HAP-1 (cell line): ENCODE data around the gene RHOJ.

Experiments used
- DNase-seq, 2 experiments: peaks; one replicate each; pipeline ENCODE4 v3.0.0-alpha.2; 2016 to 2020; ENCODE audit warnings: low spot score in 2 of 2
- H3K27me3 ChIP-seq: fragments of 250-450 bp; sonication (Bioruptor Pico); 2 replicates; pipeline ENCODE4 v1.5.1; 2020; ENCODE audit warnings: low read depth, mild to moderate bottlenecking, moderate library complexity
- H3K36me3 ChIP-seq: fragments of 250-450 bp; sonication (Bioruptor Pico); replicated peaks from 2 replicates; pipeline ENCODE4 v1.5.1; 2020; ENCODE audit warnings: mild to moderate bottlenecking
- H3K4me1 ChIP-seq: fragments of 250-450 bp; sonication (Bioruptor Pico); 2 replicates; pipeline ENCODE4 v1.5.1; 2020; ENCODE audit warnings: mild to moderate bottlenecking
- H3K4me3 ChIP-seq: fragments of 250-450 bp; sonication (Bioruptor Pico); 2 replicates; pipeline ENCODE4 v1.5.1; 2020; ENCODE audit warnings: mild to moderate bottlenecking, moderate library complexity
- H3K9me3 ChIP-seq: fragments of 250-450 bp; sonication (Bioruptor Pico); 2 replicates; pipeline ENCODE4 v1.5.1; 2020; ENCODE audit warnings: mild to moderate bottlenecking, moderate library complexity
- in situ Hi-C: fragments of 300-500 bp; cut with MboI; formaldehyde crosslinking; loops from 3 replicates; pipeline ENCODE4 v1.14.3; 2020; ENCODE audit warnings: low sequenced_read_pairs, inconsistent platforms, mixed read lengths

RHOJ gene

DNA sequence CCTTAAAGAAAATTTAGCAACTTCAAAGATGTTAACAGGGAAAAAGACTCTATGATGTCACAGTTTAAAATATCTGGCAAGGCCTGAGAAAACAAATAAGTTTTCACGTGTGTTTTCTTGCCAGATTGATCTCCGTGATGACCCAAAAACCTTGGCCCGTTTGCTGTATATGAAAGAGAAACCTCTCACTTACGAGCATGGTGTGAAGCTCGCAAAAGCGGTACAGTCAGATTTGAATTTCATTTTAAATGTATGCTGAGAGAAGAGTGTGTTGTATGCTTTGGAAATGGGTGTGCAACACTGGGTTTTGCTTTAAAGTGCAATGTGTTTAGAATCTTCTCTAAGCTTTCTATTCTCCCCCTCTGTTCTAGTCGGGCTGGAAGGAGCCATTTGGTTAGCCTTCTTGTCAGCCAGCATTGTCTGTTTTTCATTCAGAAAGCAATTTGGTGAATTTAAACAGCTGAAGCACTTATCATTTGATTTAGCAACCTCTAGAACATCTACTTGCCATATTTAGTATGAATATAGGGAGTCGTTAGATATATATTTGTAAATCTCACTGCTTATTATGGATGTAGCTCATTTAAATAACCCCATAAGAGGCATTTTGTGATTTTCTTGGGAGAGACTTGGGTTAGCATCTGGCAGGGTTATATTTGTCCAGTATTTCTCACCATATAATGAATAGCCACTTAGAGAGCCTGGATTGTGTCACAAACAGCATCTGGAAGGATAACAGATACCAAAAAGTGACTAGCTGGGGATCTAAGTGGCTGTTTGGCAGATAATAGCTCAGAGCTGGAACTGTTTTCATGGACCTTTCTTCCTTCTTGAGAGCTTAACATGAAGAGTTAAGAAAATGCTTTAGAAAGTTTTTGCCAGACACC, 79.0 kb downstream of the RHOJ start:
- no peak overlapping the region for H3K4me3 ChIP-seq
- in situ Hi-C loops, result no loop called here
- DNase-seq, result no peak
- no peaks in the 10 kb centered on the region for H3K9me3 ChIP-seq
- no peaks in the 10 kb centered on the region for H3K4me1 ChIP-seq
- H3K27me3 ChIP-seq, result peaks cover 11% of the 10 kb centered on the region
- H3K36me3 ChIP-seq, result no peaks in the 10 kb centered on the region

DNA sequence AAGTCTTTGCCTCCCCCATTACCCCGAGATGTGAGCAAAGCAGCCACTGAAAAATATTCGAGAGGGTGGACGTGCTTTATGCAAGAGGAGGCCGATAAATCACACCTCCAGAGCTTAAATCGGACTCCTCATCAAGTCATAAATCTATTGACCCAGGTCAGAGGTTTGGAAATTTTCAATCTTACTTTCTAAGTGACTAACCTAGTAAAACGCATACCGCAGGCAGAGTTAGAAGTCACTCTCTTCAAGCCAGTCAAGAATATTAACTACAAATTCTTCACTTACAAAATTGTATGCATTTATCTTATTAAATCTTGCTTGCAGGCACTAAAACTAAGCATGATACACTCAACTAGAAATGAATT, 79.6 kb downstream of the RHOJ start:
- no peaks in the 10 kb centered on the region for H3K4me1 ChIP-seq
- H3K27me3 ChIP-seq, result peaks cover 11% of the 10 kb centered on the region
- no peak overlapping the region for H3K4me3 ChIP-seq
- DNase-seq, result no peak
- no peaks in the 10 kb centered on the region for H3K36me3 ChIP-seq
- H3K9me3 ChIP-seq, result no peaks in the 10 kb centered on the region
- in situ Hi-C loops, result no loop called here

DNA sequence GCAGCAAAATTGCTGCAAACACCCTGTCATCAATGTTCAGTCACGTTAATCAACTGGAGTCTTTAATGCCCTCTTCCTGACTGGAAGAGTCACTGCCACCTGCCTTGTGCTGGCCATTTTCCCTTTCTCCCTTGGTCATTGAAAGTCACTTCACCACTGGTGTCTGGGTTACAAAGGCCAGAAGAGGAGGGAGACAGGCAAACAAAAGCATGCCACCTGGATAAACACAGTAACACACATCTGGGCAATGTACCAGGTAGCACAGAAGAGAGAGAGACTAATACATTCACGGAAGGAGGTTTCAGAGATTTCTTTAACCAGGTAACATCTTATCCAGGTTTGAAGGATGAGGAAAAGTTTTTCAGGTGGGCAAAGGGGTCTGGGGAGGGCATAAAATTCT, 81.8 kb downstream of the RHOJ start:
- DNase-seq, result no peak
- no peak overlapping the region for H3K4me3 ChIP-seq
- in situ Hi-C loops, result no loop called here

DNA sequence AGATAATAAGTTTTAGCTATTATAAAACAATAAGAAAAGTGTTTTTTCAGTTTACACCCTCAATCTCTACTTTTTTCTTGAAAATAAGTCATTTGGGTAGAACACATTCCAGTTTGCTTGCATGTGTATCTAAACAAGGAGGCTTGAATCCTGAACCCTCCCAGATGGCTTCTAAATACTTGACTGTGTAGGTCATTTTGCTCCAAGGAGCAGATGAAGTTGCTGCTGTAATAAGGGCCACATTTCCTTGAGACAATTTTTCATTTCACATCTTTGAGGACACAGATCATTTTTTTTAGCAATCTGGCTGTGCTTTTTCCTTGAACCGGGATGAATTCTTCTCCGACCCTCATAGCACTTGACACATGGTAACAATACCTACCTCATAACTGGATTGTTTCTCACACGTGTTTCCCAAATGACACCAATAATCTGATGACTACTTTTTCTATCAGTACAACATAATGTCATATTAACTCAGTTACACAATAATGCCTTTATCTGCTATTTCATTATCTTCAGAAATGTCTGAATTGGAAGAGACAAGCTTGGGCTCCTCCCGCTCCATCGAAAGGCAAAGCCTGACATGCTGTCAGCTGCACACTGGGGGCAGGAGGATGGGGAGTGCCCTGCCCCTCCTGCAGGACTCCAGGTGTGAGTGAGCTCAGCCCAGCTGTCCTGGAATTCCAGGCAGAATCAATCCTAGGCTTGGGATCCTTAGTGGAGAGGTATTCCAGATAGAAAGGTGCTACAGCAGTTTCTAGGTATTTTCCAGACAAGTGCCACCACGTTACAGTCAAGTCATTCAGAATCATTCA, 83.6 kb downstream of the RHOJ start:
- no peaks in the 10 kb centered on the region for H3K4me1 ChIP-seq
- in situ Hi-C loops, result no loop called here
- DNase-seq, result no peak
- no peaks in the 10 kb centered on the region for H3K9me3 ChIP-seq
- H3K27me3 ChIP-seq, result peaks cover 8% of the 10 kb centered on the region
- no peaks in the 10 kb centered on the region for H3K36me3 ChIP-seq
- no peak overlapping the region for H3K4me3 ChIP-seq

More for the DNA sequence above, 81.8 kb downstream of the RHOJ start:
- H3K27me3 ChIP-seq, result peaks cover 11% of the 10 kb centered on the region
- no peaks in the 10 kb centered on the region for H3K9me3 ChIP-seq
- H3K4me1 ChIP-seq, result no peaks in the 10 kb centered on the region
- no peaks in the 10 kb centered on the region for H3K36me3 ChIP-seq

DNA sequence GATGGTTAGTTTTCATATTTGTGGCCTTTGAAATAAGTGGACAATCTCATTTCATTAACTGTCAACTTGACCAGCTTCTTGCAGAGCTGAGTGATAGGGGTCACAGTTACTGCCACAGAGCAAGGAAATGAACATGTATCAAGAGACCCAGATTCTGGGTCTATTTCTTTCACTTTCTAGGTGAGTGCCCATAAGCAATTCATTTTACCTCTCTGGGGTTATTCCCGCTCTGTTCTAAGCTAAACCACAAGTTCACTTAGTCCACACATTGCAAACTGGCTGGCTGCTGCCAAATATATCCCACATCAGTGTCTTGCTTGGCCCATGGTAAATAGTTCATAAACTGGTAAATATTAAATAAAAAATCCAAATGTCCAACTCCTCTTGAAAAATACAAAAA, 84.6 kb downstream of the RHOJ start:
- Histone ChIP-seq H3K9me3 (no peaks in the 10 kb centered on the region), H3K27me3 (peaks cover 4% of the 10 kb centered on the region; the same call in 1 of the 2 replicates), H3K4me1 (no peaks in the 10 kb centered on the region), H3K36me3 (no peaks in the 10 kb centered on the region), H3K4me3 (no peak overlapping the region)
- no peak for DNase-seq
- in situ Hi-C loops, result no loop called here

DNA sequence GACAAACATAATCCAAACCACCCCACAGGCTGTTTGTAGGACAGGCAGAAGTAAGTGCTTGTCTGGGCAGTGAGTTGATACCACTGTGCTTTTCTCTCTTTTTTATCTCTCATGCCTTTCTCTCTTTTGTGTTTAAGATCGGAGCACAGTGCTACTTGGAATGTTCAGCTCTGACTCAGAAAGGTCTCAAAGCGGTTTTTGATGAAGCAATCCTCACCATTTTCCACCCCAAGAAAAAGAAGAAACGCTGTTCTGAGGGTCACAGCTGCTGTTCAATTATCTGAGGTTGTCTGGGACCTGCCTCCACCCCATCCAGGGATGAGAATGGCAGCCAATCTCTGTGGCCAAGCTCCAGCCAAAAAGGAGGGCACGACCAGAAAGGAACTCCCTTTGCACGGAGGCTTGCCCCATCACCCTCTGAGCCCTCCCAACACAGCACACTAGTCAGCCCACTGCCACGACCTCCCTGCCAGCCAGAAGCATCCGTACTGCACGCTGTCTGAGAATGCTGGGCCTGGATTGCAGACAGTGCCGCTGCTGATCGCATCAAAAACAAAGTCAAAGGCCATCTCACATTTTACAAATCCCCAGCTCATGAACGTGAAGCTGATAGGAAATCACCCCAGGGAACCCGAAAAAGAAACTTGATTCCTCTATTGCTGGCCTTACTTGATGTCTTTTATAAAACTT, 86.6 kb downstream of the RHOJ start:
- H3K36me3 ChIP-seq, result no peaks in the 10 kb centered on the region
- no peak for DNase-seq
- H3K4me1 ChIP-seq, result no peaks in the 10 kb centered on the region
- no peaks in the 10 kb centered on the region for H3K27me3 ChIP-seq
- H3K9me3 ChIP-seq, result no peaks in the 10 kb centered on the region
- no peak overlapping the region for H3K4me3 ChIP-seq
- in situ Hi-C loops, result no loop called here

DNA sequence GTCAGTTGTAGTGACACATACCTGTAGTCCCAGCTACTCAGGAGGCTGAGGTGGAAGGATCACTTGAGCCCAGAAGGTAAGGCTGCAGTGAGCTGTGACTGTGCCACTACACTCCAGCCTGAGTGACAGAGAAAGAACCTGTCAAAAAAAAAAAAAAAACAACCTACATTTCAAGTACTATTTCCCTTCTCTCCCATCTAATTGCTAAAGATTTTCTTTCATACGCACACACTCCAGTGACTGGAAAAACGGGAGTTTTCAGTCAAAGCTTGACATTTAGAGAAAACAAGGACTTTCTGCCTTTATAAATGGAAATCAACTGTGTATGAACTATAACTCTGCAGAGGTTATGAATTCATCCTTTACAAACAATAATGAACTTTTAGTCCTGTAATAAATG, 88.6 kb downstream of the RHOJ start:
- H3K4me3 ChIP-seq, result no peak overlapping the region
- H3K36me3 ChIP-seq, result no peaks in the 10 kb centered on the region
- in situ Hi-C loops, result no loop called here
- no peak for DNase-seq
- no peaks in the 10 kb centered on the region for H3K27me3 ChIP-seq
- no peaks in the 10 kb centered on the region for H3K9me3 ChIP-seq
- H3K4me1 ChIP-seq, result no peaks in the 10 kb centered on the region

DNA sequence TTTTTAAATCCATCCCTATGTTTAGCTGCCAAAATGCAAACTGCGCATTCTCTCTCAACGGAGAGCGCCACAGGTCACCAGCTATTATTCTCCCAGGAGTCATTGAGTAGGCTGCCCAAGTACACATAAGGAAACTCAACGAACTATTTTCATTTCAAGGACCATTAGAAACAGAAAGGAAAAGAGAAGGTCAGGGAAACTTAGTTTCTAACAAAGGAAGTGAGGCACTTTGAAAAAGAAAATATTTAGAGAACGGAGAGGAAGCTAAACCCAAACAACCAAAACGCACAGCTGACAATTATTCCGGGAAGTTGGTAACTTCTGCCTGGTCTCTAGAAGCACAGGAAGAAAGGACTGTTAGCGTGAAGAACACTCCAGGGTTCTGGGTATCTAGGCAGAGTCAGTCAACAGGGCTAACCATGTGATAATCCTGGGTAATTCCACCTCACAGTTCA, 91.0 kb downstream of the RHOJ start:
- no peaks in the 10 kb centered on the region for H3K9me3 ChIP-seq
- no peak for DNase-seq
- H3K4me3 ChIP-seq, result no peak overlapping the region
- in situ Hi-C loops, result no loop called here
- no peaks in the 10 kb centered on the region for H3K36me3 ChIP-seq
- no peaks in the 10 kb centered on the region for H3K27me3 ChIP-seq
- no peaks in the 10 kb centered on the region for H3K4me1 ChIP-seq

DNA sequence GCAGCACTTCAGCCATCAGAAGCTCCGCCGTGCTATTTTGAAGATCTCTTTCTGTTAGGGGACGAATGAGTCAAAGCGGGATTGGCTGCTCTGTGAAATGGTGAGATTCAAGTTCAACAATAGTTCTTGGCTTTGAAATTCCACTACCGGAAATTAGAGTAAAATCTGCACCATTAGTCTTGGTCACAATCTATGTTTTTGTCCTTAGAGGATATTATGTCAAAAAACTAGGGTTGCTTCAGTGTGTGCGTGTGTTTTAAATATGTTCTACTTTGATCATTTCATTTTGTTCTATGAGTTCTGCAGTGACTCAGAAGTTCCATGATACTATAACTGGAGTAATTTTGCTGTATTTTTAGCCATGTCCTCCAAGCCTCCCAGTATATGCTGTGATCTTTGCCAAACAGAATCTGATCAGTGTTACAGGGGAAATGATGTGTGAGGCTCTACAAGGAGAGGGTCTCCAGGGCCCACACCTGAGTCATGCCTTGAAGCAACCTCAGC, 91.9 kb downstream of the RHOJ start:
- in situ Hi-C loops, result no loop called here
- H3K4me3 ChIP-seq, result no peak overlapping the region
- no peaks in the 10 kb centered on the region for H3K27me3 ChIP-seq
- no peak for DNase-seq
- no peaks in the 10 kb centered on the region for H3K4me1 ChIP-seq
- H3K36me3 ChIP-seq, result no peaks in the 10 kb centered on the region
- no peaks in the 10 kb centered on the region for H3K9me3 ChIP-seq

DNA sequence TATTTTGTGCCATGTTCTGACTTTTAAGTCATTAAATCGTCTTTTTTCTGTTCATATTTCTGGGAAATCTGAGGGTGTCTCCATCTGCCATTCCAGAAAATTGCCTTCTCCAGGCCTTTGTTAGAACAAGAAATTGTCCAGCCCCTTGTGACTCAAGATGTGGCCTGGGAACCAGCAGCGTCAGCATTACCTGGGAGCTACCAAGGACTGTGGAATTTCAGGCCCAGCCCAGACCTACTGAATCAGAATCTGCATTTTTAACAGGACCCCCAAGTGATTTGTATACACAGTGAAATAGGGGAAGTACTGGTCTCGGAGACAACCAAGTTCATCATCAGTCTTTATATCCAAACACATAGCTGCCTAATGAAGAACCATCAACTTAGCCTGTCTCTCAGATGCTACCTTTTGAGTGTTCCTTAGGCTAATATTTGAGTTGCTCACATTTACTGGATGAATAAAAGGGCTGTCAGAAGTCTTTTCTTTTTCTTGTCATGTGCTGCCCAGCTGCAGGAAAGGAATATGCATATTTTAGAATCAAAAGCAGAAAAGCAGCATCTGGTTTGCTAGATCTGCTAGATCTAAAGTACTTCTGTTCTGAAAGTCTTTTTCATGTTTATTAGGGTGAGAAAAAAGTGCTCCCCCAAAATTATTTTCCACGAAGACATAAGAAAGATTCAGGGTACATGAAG, 93.3 kb downstream of the RHOJ start:
- Histone ChIP-seq H3K9me3 (no peaks in the 10 kb centered on the region), H3K36me3 (no peaks in the 10 kb centered on the region), H3K27me3 (no peaks in the 10 kb centered on the region), H3K4me3 (no peak overlapping the region), H3K4me1 (no peaks in the 10 kb centered on the region)
- DNase-seq, result no peak
- in situ Hi-C loops, result no loop called here

DNA sequence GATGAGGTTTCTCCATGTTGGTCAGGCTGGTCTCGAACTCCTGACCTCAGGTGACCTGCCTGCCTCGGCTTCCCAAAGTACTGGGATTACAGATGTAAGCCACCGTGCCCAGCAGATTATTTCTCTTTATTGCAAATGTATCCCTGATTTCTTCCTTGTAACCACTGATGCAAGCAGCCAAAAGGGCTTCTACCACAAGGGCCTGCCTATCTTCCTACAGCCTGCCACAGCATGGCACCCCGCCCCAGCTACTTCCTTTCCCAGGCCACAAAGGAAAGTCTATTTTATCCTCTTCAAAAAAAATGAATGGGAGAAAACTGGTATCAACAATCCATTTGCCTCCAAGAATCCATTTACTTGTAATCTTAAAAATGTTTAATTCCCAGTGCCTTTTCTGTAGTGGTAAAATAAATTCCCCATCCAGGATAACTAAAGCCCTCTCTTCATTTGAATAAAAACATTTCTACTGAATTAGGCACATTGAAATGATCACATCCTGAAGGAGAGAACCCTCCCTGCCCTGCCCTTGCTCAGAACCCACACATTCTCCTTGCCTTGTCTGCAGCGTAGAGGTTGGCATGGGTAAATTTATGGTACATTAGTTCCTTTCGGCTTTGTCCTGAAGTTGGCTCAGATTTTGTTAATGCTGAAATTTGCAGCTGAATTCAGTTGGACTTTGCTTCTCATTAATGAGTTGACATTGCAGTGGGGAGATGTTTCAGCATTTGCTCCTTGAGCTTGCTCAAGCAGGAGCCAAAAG, 95.3 kb downstream of the RHOJ start:
- no peaks in the 10 kb centered on the region for H3K9me3 ChIP-seq
- DNase-seq, result no peak
- H3K27me3 ChIP-seq, result no peaks in the 10 kb centered on the region
- no peak overlapping the region for H3K4me3 ChIP-seq
- in situ Hi-C loops, result no loop called here
- H3K4me1 ChIP-seq, result no peaks in the 10 kb centered on the region
- H3K36me3 ChIP-seq, result no peaks in the 10 kb centered on the region

DNA sequence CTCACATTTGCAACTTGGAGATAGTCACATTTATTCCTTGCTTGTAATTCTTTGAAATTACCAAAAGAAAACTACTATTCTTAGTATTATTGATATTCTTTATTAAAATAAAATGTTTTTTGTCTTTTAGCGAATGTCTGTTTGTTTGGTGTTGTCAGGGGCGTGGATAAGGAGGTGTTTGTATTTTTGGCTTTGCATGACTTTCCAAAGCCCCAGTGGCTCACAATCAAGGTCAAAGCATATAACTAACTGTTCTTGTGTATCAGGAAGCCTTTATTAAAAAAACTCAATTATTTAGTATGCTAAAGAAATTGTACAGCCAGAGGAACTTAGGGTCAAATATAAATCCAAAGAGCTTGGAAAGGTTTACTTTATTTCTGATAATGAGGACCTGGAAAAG, 96.6 kb downstream of the RHOJ start:
- H3K9me3 ChIP-seq, result no peaks in the 10 kb centered on the region
- DNase-seq, result no peak
- in situ Hi-C loops, result no loop called here
- H3K4me1 ChIP-seq, result no peaks in the 10 kb centered on the region
- no peak overlapping the region for H3K4me3 ChIP-seq
- no peaks in the 10 kb centered on the region for H3K27me3 ChIP-seq
- no peaks in the 10 kb centered on the region for H3K36me3 ChIP-seq
